ENCODE measurements around the gene CAPN2. TPM values are rescaled to one million over a fixed set of nuclear protein-coding genes. Genes with fewer than 3 reads are reported as not detected.

Gene CAPN2
- total RNA-seq, 1 experiment from 2014 or later = 1,259 TPM

DNA sequence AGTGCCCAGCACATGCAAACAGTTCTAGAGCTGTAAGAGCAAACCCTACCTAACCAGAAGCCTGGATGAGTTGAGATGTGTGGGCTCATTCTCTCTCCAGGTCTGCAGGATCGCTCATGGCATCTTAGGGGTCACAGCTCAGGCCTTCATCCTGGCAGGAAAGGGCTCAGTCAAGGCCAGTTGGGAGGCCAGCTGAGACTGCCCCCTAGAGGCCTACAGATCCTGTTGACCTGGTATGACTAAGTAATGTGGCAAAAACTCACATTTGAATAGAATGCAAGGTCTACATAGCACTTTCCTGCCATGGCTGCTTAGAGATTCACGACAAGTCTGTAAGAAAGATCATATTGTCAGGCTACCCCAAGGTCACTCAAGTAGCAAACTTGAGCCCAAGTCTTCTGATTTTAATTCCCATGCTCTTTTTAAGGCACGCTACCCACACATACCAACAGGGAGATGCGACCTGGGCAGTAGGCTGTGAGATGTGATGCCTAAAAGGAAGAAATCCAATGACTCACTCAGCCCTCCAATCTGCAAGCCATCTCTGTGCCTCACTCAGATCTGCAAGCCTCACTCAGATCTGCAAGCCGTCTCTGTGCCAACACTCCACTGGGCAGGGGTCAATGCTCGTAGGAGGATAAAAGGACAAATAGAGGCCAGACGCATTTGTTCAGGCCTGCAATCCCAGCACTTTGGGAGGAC, 41.7 kb upstream of the CAPN2 start:
- peaks cover 42% of the 10 kb centered on the region for H3K4me1 ChIP-seq (ENCODE audit: insufficient read depth, low read length)
- ChIA-PET POLR2A (ENCODE audit: unreplicated experiment) (interaction anchor here (0.5 kb wide), 1 partner anchor 62 kb away, joined by 3 read pairs; no protein-coding TSS in a partner anchor), CTCF (interaction anchor here (0.6 to 1.1 kb wide), 2 partner anchors 39 to 114 kb away, joined by 3 to 5 read pairs; no protein-coding TSS in a partner anchor)
- no peaks in the 10 kb centered on the region for H3K9me2 ChIP-seq (replicated peaks; ENCODE audit: low read length)
- H3F3A ChIP-seq (ENCODE audit: low read length, unreplicated experiment) = peaks cover 10% of the 10 kb centered on the region
- BruUV-seq (replicated peaks) = no TSS peak
- DNase-seq = peak; percentile 77
- no peaks in the 10 kb centered on the region for H3K9me3 ChIP-seq (ENCODE audit: low read length)
- intact Hi-C loops (cut with micrococcal nuclease) = no loop called here
- no peaks in the 10 kb centered on the region for H3K27me3 ChIP-seq (ENCODE audit: low read length)
- H3K9ac ChIP-seq (ENCODE audit: low read length) = no peak overlapping the region
- H3K36me3 ChIP-seq (ENCODE audit: low read depth, low read length) = no peaks in the 10 kb centered on the region
- H3K4me3 ChIP-seq (ENCODE audit: low read length) = no peak overlapping the region
- H3K4me2 ChIP-seq (ENCODE audit: low read length) = peak overlapping the region; percentile 48; the same call in 1 of the 2 replicates
- H3K27ac ChIP-seq (ENCODE audit: low read length) = no peak overlapping the region
- peak overlapping the region; percentile 14; the same call in 1 of the 2 replicates for H2AFZ ChIP-seq (ENCODE audit: low read length)
- no peaks in the 10 kb centered on the region for H4K20me1 ChIP-seq (ENCODE audit: low read length)
- peak; percentile 61 for ATAC-seq
- no peaks in the 10 kb centered on the region for H3K79me2 ChIP-seq (ENCODE audit: low read length)
- TF ChIP-seq EZH2 (IDR thresholded peaks at IDR 0.05; ENCODE audit: low read length, unreplicated experiment) = no peak
- peak; percentile 94 for TF ChIP-seq CTCF (conservative IDR thresholded peaks at IDR 0.05; ENCODE audit: low read depth, low read length)

DNA sequence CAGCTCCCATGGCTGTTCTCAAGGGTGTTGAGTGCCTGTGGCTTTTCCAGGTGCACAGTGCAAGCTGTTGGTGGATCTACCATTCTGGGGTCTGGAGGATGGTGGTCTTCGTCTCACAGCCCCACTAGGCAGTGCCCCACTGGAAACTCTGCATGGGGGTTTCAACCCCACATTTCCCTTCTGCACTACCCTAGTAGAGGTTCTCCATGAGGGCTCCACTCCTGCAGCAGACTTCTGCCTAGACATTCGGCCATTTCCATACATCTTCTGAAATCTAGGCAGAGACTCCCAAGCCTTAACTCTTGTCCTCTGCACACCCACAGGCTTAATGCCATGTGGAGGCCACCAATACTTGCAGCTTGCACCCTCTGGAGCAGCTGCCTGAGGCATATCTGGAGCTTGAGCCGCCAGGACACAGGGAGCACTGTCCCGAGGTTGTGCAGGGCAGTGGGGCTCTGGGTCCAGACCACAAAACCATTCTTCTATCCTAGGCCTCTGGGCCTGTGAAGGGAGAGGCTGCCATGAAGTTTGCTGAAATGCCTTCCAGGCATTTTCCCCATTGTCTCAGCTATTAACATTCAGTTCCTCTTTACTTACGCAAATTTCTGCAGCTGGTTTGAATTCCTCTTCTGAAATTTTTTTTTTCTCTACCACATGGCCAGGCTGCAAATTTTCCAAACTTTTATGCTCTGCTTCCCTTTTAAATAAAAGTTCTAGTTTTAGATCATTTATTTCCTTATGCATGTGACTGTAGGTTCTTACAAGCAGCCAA, 38.0 kb upstream of the CAPN2 start:
- TF ChIP-seq EZH2phosphoT487 (IDR thresholded peaks at IDR 0.05; ENCODE audit: borderline replicate concordance, low read length) (no peak), EZH2 (IDR thresholded peaks at IDR 0.05; ENCODE audit: low read length, unreplicated experiment) (no peak)
- ATAC-seq (no peak), DNase-seq (no peak)
- no peak overlapping the region for H3K9ac ChIP-seq (ENCODE audit: low read length)
- ChIA-PET POLR2A (ENCODE audit: unreplicated experiment) (no interaction called here), CTCF (no interaction called here)
- no peaks in the 10 kb centered on the region for H4K20me1 ChIP-seq (ENCODE audit: low read length)
- H3F3A ChIP-seq (ENCODE audit: low read length, unreplicated experiment) = no peaks in the 10 kb centered on the region
- H3K4me3 ChIP-seq (ENCODE audit: low read length) = no peak overlapping the region
- intact Hi-C loops (cut with micrococcal nuclease) = no loop called here
- no peaks in the 10 kb centered on the region for H3K27me3 ChIP-seq (ENCODE audit: low read length)
- H3K79me2 ChIP-seq (ENCODE audit: low read length) = no peaks in the 10 kb centered on the region
- no peak overlapping the region for H2AFZ ChIP-seq (ENCODE audit: low read length)
- no peaks in the 10 kb centered on the region for H3K9me2 ChIP-seq (replicated peaks; ENCODE audit: low read length)
- no TSS peak for BruUV-seq (replicated peaks)
- peaks cover 7% of the 10 kb centered on the region for H3K4me1 ChIP-seq (ENCODE audit: insufficient read depth, low read length)
- no peak overlapping the region for H3K27ac ChIP-seq (ENCODE audit: low read length)
- no peaks in the 10 kb centered on the region for H3K36me3 ChIP-seq (ENCODE audit: low read depth, low read length)
- H3K9me3 ChIP-seq (ENCODE audit: low read length) = no peaks in the 10 kb centered on the region
- H3K4me2 ChIP-seq (ENCODE audit: low read length) = no peak overlapping the region

DNA sequence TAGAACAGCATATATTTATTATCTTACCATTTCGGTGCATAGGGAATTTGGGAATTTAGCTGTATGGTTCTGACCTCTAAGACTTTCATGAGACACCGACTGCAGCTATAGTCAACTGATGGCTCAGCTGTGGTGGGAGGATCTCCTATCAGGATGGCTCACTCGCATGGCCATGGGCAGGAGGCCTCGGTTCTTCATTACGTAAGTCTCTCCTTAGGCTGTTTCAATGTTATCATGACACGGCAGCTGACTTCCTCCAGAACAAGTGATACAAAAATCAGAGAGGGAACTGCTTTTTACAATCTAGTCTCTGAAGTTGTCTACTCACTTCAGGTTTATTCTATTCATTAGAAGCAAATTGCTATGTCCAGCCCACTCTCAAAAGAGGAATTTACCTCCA, 33.5 kb upstream of the CAPN2 start:
- TF ChIP-seq CTCF (conservative IDR thresholded peaks at IDR 0.05; ENCODE audit: low read depth, low read length) (no peak), EZH2phosphoT487 (IDR thresholded peaks at IDR 0.05; ENCODE audit: borderline replicate concordance, low read length) (no peak), EZH2 (IDR thresholded peaks at IDR 0.05; ENCODE audit: low read length, unreplicated experiment) (no peak)
- intact Hi-C loops (cut with micrococcal nuclease) = no loop called here
- Histone ChIP-seq H3K79me2 (ENCODE audit: low read length) (no peaks in the 10 kb centered on the region), H3K4me2 (ENCODE audit: low read length) (no peak overlapping the region), H3K36me3 (ENCODE audit: low read depth, low read length) (no peaks in the 10 kb centered on the region), H4K20me1 (ENCODE audit: low read length) (no peaks in the 10 kb centered on the region), H3K4me1 (ENCODE audit: insufficient read depth, low read length) (peaks cover under 1% of the 10 kb centered on the region; the same call in 1 of the 2 replicates), H3K27ac (ENCODE audit: low read length) (no peak overlapping the region), H3K27me3 (ENCODE audit: low read length) (no peaks in the 10 kb centered on the region), H3F3A (ENCODE audit: low read length, unreplicated experiment) (no peaks in the 10 kb centered on the region), H3K9me3 (ENCODE audit: low read length) (no peaks in the 10 kb centered on the region), H3K9me2 (replicated peaks; ENCODE audit: low read length) (no peaks in the 10 kb centered on the region), H3K9ac (ENCODE audit: low read length) (no peak overlapping the region), H3K4me3 (ENCODE audit: low read length) (no peak overlapping the region), H2AFZ (ENCODE audit: low read length) (no peak overlapping the region)
- ATAC-seq (no peak), DNase-seq (no peak)
- ChIA-PET CTCF (no interaction called here), POLR2A (ENCODE audit: unreplicated experiment) (no interaction called here)
- no TSS peak for BruUV-seq (replicated peaks)
